Stimulated activated CD4-positive, alpha-beta T cell treated with anti-CD3 and anti-CD28 coated beads, Interleukin-1b, Interleukin-23, amount 100 ng/mL, for 4 hours (primary cell): ENCODE measurements around the gene IFITM5.
"Not testable (repeated sequence)": the region's sequence is repeated elsewhere in the genome, so short reads cannot be mapped to it uniquely, and the experiment has no call there.

Experiments
- DNase-seq, 2 donors: peaks; one replicate each; pipeline ENCODE4 v3.0.0-alpha.2; 2020; ENCODE audit warnings: low read depth in 2 of 2

IFITM5 gene

DNA sequence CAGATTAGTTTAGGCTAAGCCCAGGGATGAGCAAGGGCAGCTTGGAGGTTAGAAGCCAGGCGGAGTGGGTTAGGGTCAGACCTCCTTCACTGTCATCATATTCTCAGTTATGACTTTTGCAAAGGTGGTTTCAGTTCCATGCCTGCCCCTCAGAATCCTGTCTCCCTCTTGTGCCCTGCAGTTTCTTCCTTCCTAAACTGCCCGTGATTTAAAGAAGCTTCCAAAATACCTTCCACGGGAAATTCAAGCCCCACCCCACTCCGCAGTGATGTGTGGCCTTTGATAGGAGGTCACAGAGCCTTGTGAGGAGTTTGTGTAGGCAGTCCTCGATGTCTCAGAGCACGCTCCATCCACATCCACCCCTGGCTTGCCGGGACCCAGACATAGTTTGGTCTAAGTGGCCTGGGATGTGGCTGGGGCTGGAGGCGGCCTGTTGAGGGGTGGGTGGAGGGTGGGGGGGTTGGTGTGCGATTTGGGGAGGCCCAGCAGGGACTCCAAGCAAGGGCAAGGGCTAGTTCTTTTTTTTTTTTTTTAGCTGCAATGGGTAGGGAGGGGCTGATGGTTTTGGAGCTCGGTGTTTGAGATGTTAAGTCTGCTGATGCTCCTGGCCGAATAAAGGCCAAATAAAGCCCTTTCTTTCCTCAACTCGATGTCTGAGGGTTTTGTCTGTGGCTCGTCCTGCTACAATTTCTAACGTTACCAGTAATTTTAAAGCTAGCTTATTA lies 12.9 kb upstream of the IFITM5 start:
- no peak for DNase-seq

DNA sequence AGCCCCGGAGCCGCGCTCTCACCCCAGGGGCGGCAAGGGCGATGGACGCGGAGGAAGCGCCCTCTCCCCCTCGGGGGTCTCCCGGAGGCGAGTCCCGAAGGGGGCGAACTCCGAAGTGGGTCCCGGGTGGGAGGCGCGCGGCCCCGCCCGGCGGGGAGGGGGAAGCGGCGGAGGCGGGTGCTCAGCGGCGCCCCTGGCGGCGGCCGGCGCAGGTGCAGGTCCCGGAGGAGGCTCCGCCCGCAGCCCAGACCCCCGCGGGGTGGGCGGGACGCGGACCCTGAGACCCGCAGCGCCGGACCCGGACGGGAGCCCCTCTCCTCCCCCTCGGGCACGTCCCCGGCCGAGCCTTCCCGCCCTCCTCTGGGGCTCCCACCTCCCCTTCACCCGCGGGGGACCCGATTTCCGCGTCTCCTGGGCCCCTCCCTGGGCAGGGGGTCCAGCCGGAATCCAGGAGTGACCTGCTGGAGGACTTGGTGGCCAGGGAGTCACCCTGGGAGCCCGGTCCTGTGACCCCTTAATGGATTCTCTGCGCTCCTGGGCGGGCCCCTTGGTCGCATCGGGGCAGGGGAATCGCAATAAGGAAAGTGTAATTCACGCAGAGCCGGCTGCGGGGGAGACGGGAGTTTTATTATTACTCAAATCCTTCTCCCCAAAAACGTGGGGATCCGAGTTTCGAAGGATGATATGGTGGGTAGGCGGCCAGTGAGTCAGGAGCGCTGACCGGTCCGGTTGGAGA lies 11.9 kb upstream of the IFITM5 start:
- DNase-seq, result not testable (repeated sequence)

DNA sequence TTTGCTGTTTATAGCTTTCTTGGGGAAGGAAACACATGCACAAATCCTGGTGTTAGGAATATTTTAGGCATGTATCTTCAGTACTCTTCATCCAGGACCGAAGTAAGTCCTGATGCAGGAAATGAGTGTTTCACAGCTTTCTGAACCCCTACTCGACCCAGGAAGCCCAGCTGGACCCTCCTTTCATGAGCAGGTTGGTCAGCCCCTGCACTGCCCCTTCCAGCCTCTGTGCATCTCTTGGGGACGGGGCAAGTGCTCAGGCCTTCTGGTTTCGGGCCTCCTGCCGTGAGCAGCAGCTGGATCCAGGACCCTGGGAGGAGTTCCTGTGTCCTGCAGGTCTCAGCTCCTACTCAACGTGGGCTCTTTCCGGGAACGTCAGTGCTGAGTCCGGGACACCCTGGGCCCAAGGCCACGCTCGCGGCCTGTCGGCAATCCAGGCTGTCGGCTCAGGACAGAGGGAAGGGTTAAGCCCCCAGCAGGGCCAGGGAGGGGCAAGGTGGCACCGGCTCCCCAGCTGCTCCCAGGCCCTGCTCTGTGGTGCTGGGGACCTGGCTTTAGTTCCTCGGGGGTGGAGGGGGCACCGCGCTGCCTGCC lies 10.8 kb upstream of the IFITM5 start:
- DNase-seq, result not testable (repeated sequence)

DNA sequence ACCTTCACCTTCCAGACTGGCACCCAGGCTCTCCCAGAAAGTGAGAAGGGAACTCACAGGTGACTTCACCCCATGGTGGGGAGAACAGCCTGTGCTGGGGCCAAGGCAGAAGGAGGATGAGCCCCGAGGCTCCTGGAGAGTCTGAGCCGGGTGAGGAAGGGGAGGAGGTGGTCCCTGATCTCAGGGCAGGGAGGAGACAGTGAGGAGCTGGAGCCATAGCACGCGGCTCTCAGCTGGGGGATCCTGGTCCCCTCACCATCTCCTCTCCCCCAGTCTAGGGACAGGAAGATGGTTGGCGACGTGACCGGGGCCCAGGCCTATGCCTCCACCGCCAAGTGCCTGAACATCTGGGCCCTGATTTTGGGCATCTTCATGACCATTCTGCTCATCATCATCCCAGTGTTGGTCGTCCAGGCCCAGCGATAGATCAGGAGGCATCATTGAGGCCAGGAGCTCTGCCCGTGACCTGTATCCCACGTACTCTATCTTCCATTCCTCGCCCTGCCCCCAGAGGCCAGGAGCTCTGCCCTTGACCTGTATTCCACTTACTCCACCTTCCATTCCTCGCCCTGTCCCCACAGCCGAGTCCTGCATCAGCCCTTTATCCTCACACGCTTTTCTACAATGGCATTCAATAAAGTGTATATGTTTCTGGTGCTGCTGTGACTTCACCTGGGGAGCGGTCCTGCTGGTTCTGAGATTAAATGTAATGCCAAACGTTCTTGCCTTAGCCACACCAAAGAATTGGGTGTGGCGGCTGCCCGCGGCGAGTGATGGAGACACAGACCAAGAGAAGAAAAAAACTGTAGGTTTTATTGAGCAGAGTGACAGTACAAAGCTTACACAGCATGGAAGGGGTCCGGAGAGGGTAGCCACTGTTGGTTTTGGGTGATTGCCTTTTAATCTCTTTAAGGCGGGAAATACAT lies 9.7 kb upstream of the IFITM5 start:
- not testable (repeated sequence) for DNase-seq

DNA sequence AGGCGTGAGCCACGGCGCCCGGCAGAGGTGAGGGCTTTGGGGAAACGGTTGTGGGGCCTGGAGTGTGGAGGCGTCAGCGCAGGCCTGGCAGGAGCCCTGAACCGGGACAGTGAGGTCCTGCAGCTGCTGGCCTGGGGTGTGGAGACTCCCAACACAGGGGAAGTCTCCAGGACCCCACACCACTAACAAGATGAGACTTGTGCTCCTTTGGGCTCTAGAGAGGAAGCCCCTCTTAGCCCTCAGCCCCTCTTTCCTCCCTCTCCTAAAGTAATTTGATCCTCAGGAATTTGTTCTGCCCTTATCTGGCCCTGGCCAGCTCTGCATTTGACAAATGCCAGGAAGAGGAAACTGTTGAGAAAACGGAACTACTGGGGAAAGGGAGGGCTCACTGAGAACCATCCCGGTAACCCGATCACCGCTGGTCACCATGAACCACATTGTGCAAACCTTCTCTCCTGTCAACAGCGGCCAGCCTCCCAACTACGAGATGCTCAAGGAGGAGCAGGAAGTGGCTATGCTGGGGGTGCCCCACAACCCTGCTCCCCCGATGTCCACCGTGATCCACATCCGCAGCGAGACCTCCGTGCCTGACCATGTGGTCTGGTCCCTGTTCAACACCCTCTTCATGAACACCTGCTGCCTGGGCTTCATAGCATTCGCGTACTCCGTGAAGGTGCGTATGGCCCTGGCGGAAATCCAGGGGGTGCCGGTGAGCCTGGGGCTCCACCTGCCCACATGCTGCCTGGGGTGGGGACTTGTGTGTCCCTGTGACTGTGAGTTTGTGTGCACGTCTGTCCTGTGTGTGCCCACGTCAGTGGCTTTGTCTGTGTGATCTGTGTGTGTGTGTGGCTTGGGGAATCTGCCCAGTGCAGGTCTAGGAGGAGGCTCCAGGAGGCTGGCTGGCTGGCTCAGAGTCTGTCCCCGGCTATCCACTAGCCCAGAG lies 8.7 kb upstream of the IFITM5 start, which contains the start of gene IFITM2:
Gene IFITM2, plus strand, starts transcription at position 51 of the 943 bp plus-strand sequence. Its CDS starts 377 bp downstream, at position 428.
- DNase-seq, result not testable (repeated sequence)

DNA sequence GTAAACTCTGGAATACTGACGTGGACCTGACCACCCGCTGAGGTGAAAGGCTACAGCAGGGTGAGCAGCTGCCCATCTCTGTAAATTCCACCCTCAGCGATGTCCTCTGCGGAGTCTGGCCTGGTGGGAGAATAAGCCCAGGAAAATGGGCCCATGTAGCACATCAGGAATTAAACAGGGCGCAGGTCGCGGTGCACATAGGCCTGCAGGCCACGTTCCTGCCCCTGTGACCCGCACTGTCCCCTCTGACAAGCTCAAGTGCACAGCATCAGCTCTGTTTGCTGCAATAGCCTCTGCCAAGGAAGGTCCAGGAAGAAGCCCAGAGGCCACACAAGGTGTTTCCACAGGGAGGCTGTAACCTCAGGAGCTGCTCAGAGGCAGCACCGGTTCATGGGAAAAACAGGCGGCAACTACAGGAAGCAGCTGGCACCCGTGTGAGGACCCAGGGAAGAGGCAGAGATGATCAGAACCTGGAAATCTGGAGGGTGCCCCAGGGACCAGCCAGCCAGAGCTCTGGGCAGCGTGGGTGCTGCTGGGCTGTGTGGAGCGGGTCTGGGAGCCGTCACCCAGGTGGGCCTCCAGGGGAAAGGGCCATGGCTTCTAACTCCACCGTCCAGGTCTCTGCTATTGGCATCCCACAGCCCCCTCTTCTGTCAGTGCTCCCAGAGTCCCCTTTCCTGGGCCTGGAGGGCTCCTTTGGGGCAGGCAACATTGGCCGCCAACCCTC lies 7.5 kb upstream of the IFITM5 start:
- no peak for DNase-seq

- no peak for DNase-seq
Measured at GRCh38 chr11:305844-306211, 6.5 kb upstream of the IFITM5 start.

- DNase-seq, result no peak
Measured at GRCh38 chr11:304915-305843, 5.9 kb upstream of the IFITM5 start.

DNA sequence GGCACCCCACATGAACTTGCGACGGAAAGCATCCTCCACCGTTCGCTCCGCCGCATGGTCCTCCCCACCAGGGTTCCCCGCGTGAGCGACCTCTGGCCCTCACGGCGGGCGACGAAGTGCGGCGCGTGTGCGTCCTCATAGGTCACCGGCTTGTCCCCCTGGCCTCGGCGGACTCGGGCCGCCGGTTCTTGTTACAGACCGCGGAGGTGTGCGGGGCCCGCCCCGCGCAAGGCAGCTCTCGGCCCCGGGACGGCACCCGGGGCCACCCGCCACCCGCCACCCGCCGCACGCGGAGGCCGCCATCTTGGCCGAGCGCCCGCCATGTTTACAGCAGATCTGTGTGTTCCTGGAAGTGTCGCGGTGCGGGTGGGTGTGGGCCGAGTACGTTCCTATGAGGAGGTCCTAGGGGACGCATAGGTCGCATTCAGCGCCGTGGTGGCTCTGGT lies 4.8 kb upstream of the IFITM5 start:
- DNase-seq, result no peak

GRCh38 chr11:303363-303762 lies 4.0 kb upstream of the IFITM5 start:
- DNase-seq, result no peak

DNA sequence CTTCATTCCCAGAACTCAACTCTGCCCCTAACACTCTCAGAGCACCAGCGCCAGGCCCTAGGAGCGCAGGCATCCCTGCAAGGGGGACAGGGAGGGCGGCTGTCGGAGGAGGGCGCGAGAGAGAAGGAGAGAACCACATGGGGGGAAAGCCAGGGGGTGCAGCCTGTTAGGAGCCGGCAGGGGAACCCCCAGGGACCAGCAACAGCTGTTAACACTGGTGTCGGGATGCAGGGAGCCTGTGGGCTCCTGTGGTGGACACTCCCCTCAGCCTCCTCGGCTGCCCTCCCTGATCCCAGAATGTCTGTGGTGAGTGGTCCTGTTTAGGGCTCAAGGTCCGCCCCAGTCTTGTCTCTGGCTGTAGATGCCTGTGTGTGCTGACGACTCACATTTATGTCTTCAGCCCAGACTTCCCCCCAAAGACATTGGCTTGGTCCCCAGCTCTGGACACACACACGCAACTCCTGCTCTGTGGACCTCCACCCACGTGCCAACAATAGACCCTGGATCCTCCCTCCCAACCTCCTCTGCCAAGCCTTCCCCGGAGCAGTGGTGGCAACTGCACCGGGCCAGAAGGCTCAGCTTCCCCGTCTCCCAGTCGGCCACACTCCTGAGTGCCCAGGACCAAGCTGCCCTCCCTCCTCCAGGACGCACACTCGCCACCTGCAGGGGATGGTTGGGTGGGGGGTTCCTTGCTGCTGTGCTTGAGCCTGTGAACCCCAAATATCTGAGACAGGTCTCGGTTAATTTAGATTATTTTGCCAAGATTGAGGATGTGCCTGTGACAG lies 817 bp upstream of the IFITM5 start:
- no peak for DNase-seq

GRCh38 chr11:298406-299065 lies 790 bp downstream of the IFITM5 start:
- no peak for DNase-seq

- no peak for DNase-seq
Measured at GRCh38 chr11:297586-298405, 1.5 kb downstream of the IFITM5 start.

DNA sequence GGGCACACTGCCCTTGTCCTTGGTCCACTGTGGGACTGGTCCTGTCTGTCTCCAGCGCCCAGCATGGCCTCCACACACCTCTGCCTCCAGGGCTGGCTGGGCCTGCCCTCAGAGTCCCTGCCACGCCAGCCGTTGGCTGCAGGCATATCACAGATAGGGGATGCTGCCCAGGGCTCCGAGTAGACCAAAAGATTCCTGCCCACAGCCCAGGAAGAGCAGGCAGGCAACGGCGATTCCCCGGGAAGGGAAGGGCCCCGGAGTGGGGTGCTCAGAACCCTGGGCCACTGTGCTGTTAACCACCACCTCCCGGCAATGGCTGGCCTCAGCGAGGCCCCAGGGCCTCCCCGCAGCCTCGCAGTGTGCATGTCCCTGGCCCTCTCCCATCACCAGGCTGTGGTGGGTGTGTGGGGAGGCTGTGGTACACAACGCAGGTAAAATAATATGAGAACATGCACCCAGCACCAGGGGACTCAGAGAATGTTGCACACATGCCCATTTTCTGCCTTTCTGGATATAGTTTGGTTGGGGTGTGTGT lies 2.2 kb downstream of the IFITM5 start:
- DNase-seq, result no peak

GRCh38 chr11:296171-297050 lies 2.9 kb downstream of the IFITM5 start:
- no peak for DNase-seq
